ENCODE measurements around the gene CACNA2D3.

DNA sequence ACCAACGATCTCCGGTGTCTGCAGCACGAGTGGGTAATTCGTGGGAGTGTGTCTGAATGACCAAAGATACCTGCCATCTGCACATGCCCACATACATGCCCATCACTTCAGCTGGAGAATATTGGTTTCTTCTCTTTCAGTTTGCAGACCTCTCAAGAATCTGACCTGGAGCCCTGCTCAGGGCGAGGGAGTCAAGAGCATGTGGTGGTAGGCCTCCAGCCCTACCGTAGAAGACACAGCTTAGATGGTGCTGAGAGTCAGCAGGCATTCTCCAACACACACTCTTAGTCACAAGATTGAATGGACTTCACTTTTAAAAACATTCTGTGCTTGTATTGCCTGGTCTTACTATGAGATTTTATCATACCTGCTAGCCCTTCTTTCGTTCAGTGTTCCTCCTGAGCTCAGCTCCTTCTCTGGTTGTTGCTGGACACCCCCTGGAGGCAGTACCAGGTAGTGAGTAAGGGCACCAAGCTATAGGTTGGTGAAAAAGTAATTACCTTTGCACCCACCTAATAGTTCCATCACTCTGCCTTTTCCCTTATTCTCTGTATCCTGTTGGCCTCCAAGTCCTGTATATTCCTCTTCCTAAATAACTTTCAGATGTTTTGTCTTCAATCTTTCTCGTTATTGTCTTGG is 252.0 kb downstream of the CACNA2D3 start:
- TF ChIP-seq, protein P1, sequence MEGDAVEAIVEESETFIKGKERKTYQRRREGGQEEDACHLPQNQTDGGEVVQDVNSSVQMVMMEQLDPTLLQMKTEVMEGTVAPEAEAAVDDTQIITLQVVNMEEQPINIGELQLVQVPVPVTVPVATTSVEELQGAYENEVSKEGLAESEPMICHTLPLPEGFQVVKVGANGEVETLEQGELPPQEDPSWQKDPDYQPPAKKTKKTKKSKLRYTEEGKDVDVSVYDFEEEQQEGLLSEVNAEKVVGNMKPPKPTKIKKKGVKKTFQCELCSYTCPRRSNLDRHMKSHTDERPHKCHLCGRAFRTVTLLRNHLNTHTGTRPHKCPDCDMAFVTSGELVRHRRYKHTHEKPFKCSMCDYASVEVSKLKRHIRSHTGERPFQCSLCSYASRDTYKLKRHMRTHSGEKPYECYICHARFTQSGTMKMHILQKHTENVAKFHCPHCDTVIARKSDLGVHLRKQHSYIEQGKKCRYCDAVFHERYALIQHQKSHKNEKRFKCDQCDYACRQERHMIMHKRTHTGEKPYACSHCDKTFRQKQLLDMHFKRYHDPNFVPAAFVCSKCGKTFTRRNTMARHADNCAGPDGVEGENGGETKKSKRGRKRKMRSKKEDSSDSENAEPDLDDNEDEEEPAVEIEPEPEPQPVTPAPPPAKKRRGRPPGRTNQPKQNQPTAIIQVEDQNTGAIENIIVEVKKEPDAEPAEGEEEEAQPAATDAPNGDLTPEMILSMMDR (IDR thresholded peaks at IDR 0.05) = peak in 3 of 4 experiments; percentile 58 to 62 (median 59)
- no peak for TF ChIP-seq POLR2A (IDR thresholded peaks at IDR 0.05)
- TF ChIP-seq POLR2AphosphoS5 (IDR thresholded peaks at IDR 0.05) = no peak
